Activated T-cell treated with anti-CD3 and anti-CD28 coated beads, Interleukin-2, amount 50 U/mL, for 4 hours (primary cell): ENCODE measurements around the gene COMT. TPM values are rescaled to one million over a fixed set of nuclear protein-coding genes. Genes with fewer than 3 reads are reported as not detected.

Source experiments
- ATAC-seq, 2 donors: fragments of 200-7000 bp; cut with Tn5 transposase; one replicate each; pipeline ENCODE4 v1.10.0; 2021
- DNase-seq: peaks from one replicate; pipeline ENCODE4 v3.0.0-alpha.2; 2020
- H3K27me3 Mint-ChIP-seq: one replicate; pipeline ENCODE4 v1.8.0; 2021; ENCODE audit warnings: low read depth, mixed read lengths
- H3K36me3 Mint-ChIP-seq: one replicate; pipeline ENCODE4 v1.8.0; 2022; ENCODE audit warnings: mixed read lengths; ENCODE audit not compliant: insufficient read depth
- H3K4me1 Mint-ChIP-seq: one replicate; pipeline ENCODE4 v1.8.0; 2021; ENCODE audit warnings: low read depth, mixed read lengths
- H3K4me3 Mint-ChIP-seq: one replicate; pipeline ENCODE4 v1.8.0; 2021; ENCODE audit warnings: mild to moderate bottlenecking, moderate library complexity, mixed read lengths
- H3K9me3 Mint-ChIP-seq: one replicate; pipeline ENCODE4 v1.8.0; 2021; ENCODE audit warnings: mixed read lengths
- total RNA-seq, 3 donors: library from RNA; stranded (reverse); gene quantifications; one replicate each; pipeline ENCODE4 v1.2.1, GENCODE V29; 2021

COMT gene
- total RNA-seq, 3 donors from 2014 or later: 95.0 to 118 (median 95.5) TPM

DNA sequence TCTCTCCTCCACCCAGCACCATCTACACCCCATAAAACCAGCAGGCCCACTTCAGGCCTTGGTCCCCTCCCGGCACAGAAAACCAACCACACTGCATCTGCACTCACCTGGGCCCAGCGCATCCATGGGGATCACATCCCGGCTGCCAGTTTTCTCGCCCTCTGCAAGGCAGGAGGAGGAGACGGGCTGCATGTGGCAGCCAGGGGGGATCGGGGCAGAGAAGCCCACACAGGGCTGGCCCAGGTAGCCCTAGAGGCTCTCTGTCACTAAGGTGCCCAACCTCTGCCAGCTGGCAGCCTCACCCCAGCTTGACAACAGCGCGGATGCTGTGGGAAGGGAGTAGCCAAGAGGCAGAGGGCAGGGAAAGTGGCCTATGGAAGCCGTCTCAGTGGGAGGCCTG is 30.7 kb downstream of the COMT start:
- peaks cover 9% of the 10 kb centered on the region for H3K4me1 Mint-ChIP-seq
- no peaks in the 10 kb centered on the region for H3K9me3 Mint-ChIP-seq
- H3K27me3 Mint-ChIP-seq: peaks cover 2% of the 10 kb centered on the region
- no peak for DNase-seq
- no peak for ATAC-seq
- H3K4me3 Mint-ChIP-seq: no peak overlapping the region
- peaks cover 5% of the 10 kb centered on the region for H3K36me3 Mint-ChIP-seq

DNA sequence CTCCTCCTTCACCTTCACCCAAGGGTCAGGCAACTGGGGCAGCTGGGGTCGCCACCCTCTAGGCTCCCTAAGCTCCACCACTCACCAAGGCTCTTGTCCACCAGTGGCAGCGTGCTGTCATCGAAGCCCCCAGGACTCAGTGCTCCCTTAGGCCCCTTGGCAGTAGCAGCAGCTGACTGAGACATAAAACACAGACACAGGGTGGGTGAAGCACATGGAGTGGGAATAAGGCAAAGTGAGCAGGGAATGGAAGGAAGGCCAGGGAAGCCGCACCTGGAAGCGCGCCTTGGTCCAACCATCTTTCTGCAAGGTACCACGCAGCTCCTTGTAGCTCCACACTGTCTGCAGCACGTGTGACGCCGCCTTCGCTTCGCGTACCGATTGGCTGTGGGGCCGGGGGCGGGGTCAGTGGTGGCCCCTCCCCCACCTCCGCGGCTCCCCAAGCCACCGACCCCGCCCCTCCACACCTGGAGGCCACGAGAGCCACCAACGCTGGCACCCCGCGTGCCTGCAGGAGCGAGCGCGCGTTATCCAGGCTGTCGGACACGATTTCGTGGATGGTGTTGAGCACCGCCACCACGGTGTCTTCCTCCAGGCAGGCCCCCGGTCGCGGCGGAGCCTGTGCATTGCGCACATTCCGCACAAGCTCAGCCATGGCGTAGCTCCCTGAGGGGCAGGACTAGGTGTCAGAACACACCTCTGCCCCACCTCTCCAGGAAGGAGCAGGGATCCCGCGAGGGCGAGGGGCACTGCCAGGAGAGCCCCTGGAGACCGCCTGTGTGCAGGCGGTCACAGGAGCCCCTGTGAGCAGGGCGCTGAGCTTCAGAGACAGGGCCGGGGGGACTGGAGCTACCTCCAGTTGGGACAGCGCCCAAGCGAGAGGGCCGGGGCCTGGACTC is 31.3 kb downstream of the COMT start:
- ATAC-seq (no peak), DNase-seq (no peak)
- Mint-ChIP-seq H3K9me3 (no peaks in the 10 kb centered on the region), H3K4me3 (no peak overlapping the region), H3K36me3 (peaks cover 2% of the 10 kb centered on the region), H3K27me3 (peaks cover 2% of the 10 kb centered on the region), H3K4me1 (peaks cover 9% of the 10 kb centered on the region)

DNA sequence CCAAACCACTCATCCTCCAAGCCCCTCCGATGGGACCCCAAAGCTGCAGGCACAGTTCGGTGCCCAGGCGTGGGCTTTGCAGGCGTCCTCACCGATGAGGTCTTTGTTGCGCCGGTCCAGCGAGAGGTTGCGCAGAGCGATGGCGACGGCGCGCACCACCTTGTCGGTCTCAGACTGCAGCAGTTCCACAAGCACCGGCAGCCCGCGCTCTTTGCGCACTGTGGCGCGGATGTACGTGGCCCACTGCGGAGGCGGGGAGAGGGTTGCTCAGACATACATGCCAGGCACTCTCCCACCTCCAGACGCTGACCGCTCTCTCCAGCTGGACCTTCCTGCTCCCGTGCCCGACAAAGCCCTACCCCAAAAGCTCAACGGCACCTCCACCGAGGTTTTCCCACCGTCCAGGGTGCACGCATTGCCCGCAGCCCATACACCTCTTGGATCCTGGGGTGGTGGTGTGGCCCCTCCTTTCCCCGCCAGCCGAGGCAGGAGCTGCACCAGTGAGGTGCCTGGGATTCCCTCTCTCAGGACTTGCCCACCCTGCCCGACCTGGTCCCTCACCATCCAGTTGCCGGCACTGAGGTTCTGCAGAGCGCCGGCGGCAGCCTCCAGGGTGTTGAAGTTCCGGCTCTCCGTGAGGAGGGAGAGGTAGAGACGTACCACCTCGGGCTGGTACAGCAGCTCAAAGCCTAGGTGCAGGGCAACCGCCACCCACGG is 32.1 kb downstream of the COMT start:
- H3K4me1 Mint-ChIP-seq: peaks cover 9% of the 10 kb centered on the region
- ATAC-seq (no peak), DNase-seq (no peak)
- H3K4me3 Mint-ChIP-seq: no peak overlapping the region
- peaks cover 2% of the 10 kb centered on the region for H3K27me3 Mint-ChIP-seq
- no peaks in the 10 kb centered on the region for H3K9me3 Mint-ChIP-seq
- H3K36me3 Mint-ChIP-seq: peaks cover under 1% of the 10 kb centered on the region

DNA sequence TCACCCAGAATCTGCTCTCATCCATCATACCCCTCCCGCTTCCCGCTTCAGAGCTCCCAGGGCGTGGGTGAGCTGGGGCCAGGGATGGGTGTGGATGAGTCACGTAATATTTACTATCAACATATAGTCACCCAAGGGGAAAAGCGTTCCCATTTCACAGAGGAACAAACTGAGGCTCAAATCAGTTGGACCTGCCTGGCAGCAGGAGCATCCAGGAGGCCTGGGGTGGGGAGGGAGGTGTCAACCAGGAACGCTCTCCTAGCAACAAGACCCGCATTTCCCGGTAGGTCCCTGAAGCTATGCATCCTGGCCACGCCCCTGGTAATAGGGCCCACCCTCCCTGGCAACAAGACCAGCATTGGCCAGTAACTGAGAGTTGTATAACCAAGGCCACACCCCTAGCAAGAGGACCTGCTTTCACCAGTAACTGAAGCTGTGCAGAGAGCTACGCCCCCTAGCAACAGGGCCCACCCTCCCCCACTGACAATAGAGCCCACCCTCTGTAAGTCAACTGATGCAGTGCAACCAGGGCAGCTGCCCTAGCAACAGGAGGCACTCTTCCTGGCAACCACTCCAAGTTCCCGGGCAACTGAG is 32.8 kb downstream of the COMT start:
- no peaks in the 10 kb centered on the region for H3K9me3 Mint-ChIP-seq
- H3K27me3 Mint-ChIP-seq: peaks cover 2% of the 10 kb centered on the region
- H3K36me3 Mint-ChIP-seq: no peaks in the 10 kb centered on the region
- ATAC-seq (peak in 1 of 2 donors; percentile 40), DNase-seq (no peak)
- peaks cover 9% of the 10 kb centered on the region for H3K4me1 Mint-ChIP-seq
- H3K4me3 Mint-ChIP-seq: no peak overlapping the region

DNA sequence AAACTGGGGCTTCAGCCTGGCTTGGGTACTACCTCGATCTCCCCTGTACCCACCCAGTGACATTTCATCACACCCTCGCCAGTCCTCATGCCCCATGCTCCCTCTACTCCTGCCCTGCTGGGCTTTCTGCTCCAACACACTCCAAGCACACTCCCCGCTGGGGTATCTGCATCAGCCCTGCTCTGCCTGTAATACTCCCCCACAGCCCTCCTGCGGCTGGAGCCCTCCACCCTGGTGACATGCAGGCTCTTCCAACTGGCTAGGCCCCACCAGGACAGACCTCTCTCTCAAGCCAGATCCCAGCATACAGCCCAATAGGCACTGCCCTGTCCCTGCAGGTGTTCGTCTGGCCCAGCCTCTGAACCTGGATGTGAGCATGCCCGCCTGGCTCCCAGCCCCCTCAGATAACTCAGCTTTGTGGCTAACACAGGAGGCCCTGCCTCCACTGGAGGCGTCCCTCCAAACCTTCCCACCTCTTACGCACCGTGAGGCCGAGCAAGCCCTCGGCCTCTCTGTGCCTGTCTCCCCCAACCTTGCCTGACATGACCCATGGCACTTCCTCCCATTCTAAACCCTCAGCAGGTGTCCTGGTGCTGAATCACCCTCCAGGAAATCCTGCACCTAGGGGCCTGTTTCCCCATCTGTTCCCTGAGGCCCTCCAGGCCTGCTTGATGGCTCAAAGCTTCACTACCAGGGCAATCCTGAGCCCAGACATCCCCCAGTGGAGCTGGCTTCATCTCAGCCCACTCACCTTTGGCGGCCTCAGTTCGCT is 33.5 kb downstream of the COMT start:
- H3K4me1 Mint-ChIP-seq: peaks cover 9% of the 10 kb centered on the region

DNA sequence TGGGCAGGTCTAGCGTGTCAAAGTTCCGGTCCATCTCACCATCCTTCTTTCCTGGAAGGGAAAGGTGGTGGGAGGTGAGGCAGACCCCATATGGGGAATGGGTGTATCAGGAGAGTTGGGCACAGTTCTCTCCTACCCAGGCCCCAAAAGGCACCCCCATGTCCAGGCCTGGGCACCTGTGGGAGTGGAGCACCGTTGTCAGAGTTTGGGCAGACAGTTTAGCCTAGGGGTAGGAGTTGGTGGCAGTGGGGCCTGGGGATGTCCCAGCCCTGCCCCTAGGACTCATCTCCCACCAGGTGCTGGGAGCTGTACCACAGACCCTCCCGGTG is 34.1 kb downstream of the COMT start:
- Mint-ChIP-seq H3K36me3 (no peaks in the 10 kb centered on the region), H3K4me1 (peaks cover 7% of the 10 kb centered on the region), H3K9me3 (no peaks in the 10 kb centered on the region), H3K4me3 (no peak overlapping the region), H3K27me3 (peaks cover 2% of the 10 kb centered on the region)
- DNase-seq (no peak), ATAC-seq (no peak)

More for the DNA sequence above, 33.5 kb downstream of the COMT start:
- H3K36me3 Mint-ChIP-seq: no peaks in the 10 kb centered on the region
- H3K27me3 Mint-ChIP-seq: peaks cover 2% of the 10 kb centered on the region
- ATAC-seq: no peak
- H3K4me3 Mint-ChIP-seq: no peak overlapping the region
- H3K9me3 Mint-ChIP-seq: no peaks in the 10 kb centered on the region
- no peak for DNase-seq

DNA sequence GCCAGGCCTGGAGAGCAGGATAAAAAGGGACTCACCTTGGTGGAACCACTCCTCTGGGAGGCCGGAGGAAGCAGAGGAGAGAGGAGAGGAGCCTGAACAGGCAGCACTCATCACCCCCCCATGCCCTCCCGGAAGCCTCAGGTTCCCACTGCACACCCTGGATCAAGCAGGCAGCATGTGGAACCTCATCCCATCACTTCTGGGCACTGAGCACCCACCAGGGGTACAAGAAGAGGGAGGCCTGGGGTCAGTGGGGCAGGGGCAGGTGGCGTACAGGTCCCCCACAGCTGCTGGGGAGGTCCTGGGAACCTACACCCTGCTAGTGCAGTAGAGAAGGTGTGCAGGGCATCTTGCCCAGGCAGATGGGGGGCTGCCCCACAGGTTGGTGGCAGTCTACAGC is 35.1 kb downstream of the COMT start:
- Mint-ChIP-seq H3K9me3 (no peaks in the 10 kb centered on the region), H3K36me3 (no peaks in the 10 kb centered on the region), H3K27me3 (peaks cover 2% of the 10 kb centered on the region), H3K4me3 (no peak overlapping the region), H3K4me1 (peaks cover 4% of the 10 kb centered on the region)
- no peak for ATAC-seq
- DNase-seq: no peak

DNA sequence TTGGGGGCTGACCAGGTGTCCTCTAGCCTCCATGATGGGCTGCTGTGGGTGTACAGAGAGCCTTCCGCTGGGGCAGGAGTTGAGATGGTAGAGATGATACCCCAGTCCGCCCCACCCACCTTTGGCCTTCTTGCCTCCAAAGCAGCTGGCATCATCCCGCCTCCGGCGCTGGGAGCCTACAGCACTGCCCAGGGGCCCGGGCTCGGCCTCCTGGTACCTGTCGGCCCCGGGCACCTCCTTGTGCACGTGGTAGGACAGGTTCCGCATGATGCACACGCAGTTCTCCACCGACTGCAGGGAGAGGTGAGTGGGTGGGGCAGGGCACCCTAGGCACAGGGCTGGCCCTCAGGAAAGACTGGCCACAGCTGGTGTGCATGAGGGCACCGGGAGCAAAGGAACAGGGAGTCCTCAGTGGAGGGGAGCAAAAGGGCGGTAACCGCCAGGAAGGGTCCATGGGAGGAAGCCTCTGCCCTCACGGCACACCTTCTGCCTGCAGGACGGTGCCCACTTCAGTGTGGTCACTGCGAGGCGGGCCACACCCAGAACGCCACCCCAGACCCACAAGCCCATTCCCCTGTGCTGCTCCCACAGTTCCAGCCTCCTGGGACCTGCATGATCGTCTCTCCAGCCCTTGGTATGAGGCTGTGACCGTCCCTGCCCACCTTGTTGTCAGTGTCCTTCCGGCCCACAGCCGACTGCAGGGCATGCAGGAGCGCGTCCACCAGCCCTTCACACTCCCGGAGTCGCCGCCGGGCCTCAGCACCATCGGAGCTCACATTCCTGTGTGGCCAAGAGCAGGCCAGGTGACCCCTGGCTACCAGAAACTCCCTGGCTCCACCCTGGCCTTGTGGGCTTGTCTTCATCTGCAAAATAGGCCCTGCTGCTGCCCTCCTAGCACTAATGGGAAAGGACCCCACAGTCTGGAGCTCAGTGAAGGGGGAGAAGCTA is 36.0 kb downstream of the COMT start:
- no peaks in the 10 kb centered on the region for H3K36me3 Mint-ChIP-seq
- peaks cover 1% of the 10 kb centered on the region for H3K4me1 Mint-ChIP-seq
- ATAC-seq (no peak), DNase-seq (no peak)
- H3K9me3 Mint-ChIP-seq: no peaks in the 10 kb centered on the region
- no peak overlapping the region for H3K4me3 Mint-ChIP-seq
- peaks cover 2% of the 10 kb centered on the region for H3K27me3 Mint-ChIP-seq

DNA sequence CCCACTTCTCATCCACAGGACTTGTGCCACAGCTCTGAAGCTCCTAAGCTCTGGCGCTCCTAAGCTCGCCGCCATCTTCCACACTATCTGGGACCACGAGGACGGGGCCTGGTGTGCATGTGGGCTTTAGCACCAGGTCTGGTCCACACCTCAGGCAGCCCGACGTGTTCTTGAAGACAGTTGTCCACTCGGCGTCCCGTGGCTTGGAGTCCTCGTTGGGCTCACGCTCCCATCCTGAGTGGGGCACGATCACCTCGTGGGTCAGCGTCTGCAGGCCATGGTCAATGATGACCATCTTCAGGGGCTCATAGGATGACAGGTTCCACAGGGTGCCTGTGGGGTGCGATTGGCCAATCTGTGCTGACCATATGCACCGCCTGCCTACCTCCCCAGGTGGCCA is 37.2 kb downstream of the COMT start:
- Mint-ChIP-seq H3K4me1 (peaks cover 1% of the 10 kb centered on the region), H3K4me3 (no peak overlapping the region), H3K9me3 (no peaks in the 10 kb centered on the region), H3K36me3 (no peaks in the 10 kb centered on the region), H3K27me3 (peaks cover 2% of the 10 kb centered on the region)
- DNase-seq (no peak), ATAC-seq (no peak)

DNA sequence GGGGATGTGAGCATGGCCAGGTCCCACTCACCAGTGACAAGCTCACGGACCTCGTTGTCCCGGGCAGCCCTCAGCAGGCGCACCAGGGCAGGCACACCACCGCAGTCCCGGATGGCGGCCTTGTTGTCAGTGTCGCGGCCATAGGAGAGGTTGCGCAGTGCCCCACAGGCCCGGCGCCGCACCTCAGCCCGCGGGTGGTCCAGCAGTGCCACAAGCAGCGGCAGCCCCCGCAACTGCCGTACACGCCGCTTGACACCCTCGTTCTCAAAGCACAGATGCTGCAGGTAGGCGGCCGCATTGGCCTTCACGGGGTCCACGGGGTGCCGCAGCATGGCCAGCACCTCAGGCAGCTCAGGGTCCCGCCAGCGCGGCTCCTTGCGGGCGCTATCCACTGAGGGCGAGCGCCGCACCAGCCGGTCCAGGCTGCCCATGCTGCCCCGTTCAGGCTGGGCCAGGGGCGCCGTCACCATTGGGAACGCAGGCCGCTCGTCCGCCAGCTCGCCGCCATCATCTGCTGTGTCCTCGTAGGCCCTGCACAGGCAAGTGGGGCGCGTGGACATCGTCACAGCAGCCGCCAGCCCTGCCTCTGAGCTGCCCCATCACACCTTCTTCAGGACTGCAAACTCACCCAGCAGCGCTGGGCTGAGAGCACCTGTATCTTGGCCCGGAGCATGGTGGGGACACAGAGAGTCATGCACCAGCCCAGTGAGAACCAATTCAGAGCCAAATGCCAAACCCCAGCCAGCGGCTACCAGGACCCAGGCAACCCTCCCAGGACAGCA is 38.3 kb downstream of the COMT start:
- DNase-seq: no peak

DNA sequence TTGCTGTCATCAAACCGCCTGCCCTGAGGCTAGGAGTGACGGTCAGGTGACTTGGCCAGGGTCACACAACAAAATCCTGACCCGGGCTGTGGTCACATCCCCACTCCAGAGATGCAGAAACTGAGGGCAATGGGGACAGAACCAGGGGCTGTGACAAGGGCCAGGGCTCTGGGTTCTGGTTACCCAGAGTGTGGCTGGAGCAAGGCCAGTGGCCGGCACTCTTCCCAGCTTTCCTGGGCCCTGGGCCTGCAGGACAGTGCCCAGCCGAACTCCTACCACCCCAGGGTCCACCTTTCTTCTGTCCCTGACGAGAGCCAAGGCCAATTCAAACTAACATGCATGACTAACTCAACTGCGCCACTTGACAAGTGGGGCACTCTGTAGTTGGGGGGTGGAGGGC is 39.2 kb downstream of the COMT start:
- no peak for ATAC-seq
- Mint-ChIP-seq H3K4me3 (no peak overlapping the region), H3K36me3 (no peaks in the 10 kb centered on the region), H3K9me3 (no peaks in the 10 kb centered on the region), H3K4me1 (no peaks in the 10 kb centered on the region), H3K27me3 (peaks cover 2% of the 10 kb centered on the region)
- DNase-seq: no peak

More for the DNA sequence above, 38.3 kb downstream of the COMT start:
- H3K9me3 Mint-ChIP-seq: no peaks in the 10 kb centered on the region
- peaks cover under 1% of the 10 kb centered on the region for H3K4me1 Mint-ChIP-seq
- no peaks in the 10 kb centered on the region for H3K36me3 Mint-ChIP-seq
- ATAC-seq: no peak
- H3K4me3 Mint-ChIP-seq: no peak overlapping the region
- peaks cover 2% of the 10 kb centered on the region for H3K27me3 Mint-ChIP-seq

DNA sequence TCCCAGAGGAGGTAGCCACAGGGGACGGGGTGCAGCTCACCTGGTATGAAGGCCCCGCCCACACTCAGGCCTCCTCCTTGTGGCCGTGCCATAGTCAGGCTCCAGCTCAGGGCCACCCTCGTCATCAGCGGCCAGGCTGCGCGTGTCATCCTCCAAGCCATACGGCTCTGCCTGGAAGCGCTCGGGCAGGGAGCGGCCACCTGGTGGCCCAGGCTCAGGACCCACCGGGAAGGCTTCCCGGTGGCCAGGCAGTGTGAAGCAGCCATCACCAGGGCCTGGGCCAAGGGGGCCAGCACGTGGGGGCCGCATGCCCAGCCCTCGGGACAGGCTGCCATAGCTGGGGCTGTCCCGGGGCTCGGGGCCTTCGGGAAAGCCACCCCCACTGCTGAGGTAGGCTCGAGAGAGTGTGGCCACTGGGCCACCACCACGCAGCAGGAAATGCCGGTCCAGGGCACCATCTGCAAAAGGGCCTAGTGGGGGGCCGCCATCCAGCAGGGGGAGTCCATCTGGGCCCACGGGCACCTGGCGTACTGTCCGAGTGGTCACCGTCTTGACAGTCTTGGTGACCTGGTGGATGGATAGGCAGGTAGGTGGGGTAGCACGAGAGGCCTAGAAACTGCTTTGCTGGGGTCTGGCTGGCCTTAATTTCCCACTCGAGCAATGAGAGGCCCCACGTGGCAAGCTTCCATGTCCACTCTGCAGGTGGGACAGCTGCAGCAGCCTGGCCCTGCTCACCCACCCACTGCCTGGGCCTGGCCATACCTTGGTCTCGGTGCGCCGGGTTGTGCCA is 39.8 kb downstream of the COMT start:
- no peaks in the 10 kb centered on the region for H3K36me3 Mint-ChIP-seq
- ATAC-seq: no peak
- no peaks in the 10 kb centered on the region for H3K9me3 Mint-ChIP-seq
- DNase-seq: no peak
- H3K4me1 Mint-ChIP-seq: no peaks in the 10 kb centered on the region
- no peak overlapping the region for H3K4me3 Mint-ChIP-seq
- H3K27me3 Mint-ChIP-seq: no peaks in the 10 kb centered on the region
